ENCODE measurements around the gene TRAF3.

Gene TRAF3

DNA sequence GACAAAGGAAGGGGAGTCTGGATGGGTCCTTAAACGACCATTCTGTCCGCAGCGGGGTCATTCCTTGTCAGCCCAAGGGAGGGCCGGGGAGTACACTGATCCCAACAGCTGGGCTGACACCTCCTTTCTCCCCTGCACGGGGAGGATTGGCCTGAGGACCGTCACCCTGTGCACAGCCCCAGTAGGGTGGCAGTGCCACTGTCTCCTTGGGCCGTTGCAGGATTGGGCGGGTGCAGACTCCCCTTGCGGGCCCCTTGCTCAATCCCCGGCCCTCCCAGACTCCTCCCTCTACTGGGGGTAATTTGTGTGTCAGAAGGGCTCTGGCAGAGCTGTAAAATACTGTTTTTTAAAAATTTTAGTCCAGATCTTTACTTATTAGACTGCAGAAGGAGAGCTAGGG, 132.7 kb downstream of the TRAF3 start:
- no peaks in the 10 kb centered on the region for H3K36me3 ChIP-seq (ENCODE audit: low read length)
- H3F3A ChIP-seq (ENCODE audit: insufficient read depth), result no peaks in the 10 kb centered on the region
- TF ChIP-seq, protein P1, sequence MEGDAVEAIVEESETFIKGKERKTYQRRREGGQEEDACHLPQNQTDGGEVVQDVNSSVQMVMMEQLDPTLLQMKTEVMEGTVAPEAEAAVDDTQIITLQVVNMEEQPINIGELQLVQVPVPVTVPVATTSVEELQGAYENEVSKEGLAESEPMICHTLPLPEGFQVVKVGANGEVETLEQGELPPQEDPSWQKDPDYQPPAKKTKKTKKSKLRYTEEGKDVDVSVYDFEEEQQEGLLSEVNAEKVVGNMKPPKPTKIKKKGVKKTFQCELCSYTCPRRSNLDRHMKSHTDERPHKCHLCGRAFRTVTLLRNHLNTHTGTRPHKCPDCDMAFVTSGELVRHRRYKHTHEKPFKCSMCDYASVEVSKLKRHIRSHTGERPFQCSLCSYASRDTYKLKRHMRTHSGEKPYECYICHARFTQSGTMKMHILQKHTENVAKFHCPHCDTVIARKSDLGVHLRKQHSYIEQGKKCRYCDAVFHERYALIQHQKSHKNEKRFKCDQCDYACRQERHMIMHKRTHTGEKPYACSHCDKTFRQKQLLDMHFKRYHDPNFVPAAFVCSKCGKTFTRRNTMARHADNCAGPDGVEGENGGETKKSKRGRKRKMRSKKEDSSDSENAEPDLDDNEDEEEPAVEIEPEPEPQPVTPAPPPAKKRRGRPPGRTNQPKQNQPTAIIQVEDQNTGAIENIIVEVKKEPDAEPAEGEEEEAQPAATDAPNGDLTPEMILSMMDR (IDR thresholded peaks at IDR 0.05; ENCODE audit: insufficient read depth, low read length, poor library complexity, severe bottlenecking), result no peak
- no peak for TF ChIP-seq EZH2phosphoT487 (conservative IDR thresholded peaks at IDR 0.05; ENCODE audit: low read length)
- no peaks in the 10 kb centered on the region for H4K20me1 ChIP-seq (ENCODE audit: low read depth, low read length)
- H3K9me2 ChIP-seq (replicated peaks; ENCODE audit: insufficient read depth, low read length), result no peaks in the 10 kb centered on the region
- no peaks in the 10 kb centered on the region for H3K9me3 ChIP-seq (ENCODE audit: insufficient read depth, low read length)
- H2AFZ ChIP-seq (ENCODE audit: low read depth, low read length, severe bottlenecking), result no peak overlapping the region
- H3K9ac ChIP-seq (ENCODE audit: low read length), result no peak overlapping the region
- no peak overlapping the region for H3K4me3 ChIP-seq (ENCODE audit: insufficient read depth, low read length, poor library complexity, severe bottlenecking)
- H3K4me2 ChIP-seq (ENCODE audit: low read depth, low read length, poor library complexity, severe bottlenecking), result no peak overlapping the region
- H3K27ac ChIP-seq (ENCODE audit: low read depth, low read length), result no peak overlapping the region
- H3K79me2 ChIP-seq (ENCODE audit: insufficient read depth, low read length), result no peaks in the 10 kb centered on the region
- no peaks in the 10 kb centered on the region for H3K27me3 ChIP-seq (ENCODE audit: low read length)

DNA sequence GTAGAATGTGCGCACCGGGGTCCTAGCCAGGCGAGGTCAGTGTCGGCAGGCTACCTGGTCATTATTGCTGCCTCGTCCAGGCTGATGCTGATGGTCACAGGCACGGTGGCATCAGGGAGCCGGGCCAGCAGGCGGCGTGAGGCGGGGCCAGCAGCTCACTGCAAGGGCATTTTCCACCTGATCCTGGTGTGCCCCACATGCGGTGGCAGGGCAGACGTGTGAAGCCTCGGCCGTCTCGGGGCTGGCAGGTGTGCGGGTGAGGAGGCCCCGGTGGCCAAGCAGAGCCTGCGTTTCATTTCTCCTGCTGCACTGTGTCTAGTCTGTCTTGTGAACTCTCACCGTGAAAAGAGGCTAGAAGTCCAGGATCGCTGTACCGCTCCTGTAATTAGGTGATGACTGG, 133.2 kb downstream of the TRAF3 start:
- no peaks in the 10 kb centered on the region for H3F3A ChIP-seq (ENCODE audit: insufficient read depth)

DNA sequence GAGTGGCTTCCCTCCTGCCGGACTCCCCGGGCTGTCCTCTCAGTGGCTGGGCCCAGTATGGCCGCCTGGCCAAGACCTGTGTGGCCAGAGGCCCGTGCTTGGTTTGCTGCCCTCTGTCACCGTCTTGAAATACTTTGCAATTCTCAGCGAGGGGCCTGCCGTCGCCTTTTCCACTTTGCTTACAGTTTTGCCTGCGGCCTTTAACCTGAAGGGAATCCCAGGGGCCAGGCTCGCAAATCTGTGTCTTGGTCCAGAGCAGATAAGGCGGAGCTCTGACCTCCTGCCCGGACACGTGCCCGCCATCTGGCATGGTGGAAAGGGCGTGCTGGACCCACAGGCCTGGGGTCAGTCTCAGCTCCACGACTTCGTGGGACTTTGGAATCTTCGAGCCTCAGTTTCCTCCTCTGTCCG, 134.3 kb downstream of the TRAF3 start:
- no peak for TF ChIP-seq EZH2phosphoT487 (conservative IDR thresholded peaks at IDR 0.05; ENCODE audit: low read length)
- TF ChIP-seq, protein P1 (IDR thresholded peaks at IDR 0.05; ENCODE audit: insufficient read depth, low read length, poor library complexity, severe bottlenecking), result no peak
- Histone ChIP-seq H3K9ac (ENCODE audit: low read length) (no peak overlapping the region), H3K9me3 (ENCODE audit: insufficient read depth, low read length) (no peaks in the 10 kb centered on the region), H3K4me2 (ENCODE audit: low read depth, low read length, poor library complexity, severe bottlenecking) (no peak overlapping the region), H3K27me3 (ENCODE audit: low read length) (no peaks in the 10 kb centered on the region), H3K9me2 (replicated peaks; ENCODE audit: insufficient read depth, low read length) (no peaks in the 10 kb centered on the region), H3F3A (ENCODE audit: insufficient read depth) (no peaks in the 10 kb centered on the region), H3K36me3 (ENCODE audit: low read length) (no peaks in the 10 kb centered on the region), H4K20me1 (ENCODE audit: low read depth, low read length) (no peaks in the 10 kb centered on the region), H3K27ac (ENCODE audit: low read depth, low read length) (no peak overlapping the region), H2AFZ (ENCODE audit: low read depth, low read length, severe bottlenecking) (no peak overlapping the region), H3K4me3 (ENCODE audit: insufficient read depth, low read length, poor library complexity, severe bottlenecking) (no peak overlapping the region), H3K79me2 (ENCODE audit: insufficient read depth, low read length) (no peaks in the 10 kb centered on the region)

More for the DNA sequence above, 133.2 kb downstream of the TRAF3 start:
- H3K4me2 ChIP-seq (ENCODE audit: low read depth, low read length, poor library complexity, severe bottlenecking), result no peak overlapping the region
- H3K27ac ChIP-seq (ENCODE audit: low read depth, low read length), result no peak overlapping the region
- no peaks in the 10 kb centered on the region for H4K20me1 ChIP-seq (ENCODE audit: low read depth, low read length)
- no peak overlapping the region for H3K9ac ChIP-seq (ENCODE audit: low read length)
- no peaks in the 10 kb centered on the region for H3K9me3 ChIP-seq (ENCODE audit: insufficient read depth, low read length)
- no peak overlapping the region for H2AFZ ChIP-seq (ENCODE audit: low read depth, low read length, severe bottlenecking)
- no peaks in the 10 kb centered on the region for H3K27me3 ChIP-seq (ENCODE audit: low read length)
- no peak for TF ChIP-seq EZH2phosphoT487 (conservative IDR thresholded peaks at IDR 0.05; ENCODE audit: low read length)
- TF ChIP-seq, protein P1 (IDR thresholded peaks at IDR 0.05; ENCODE audit: insufficient read depth, low read length, poor library complexity, severe bottlenecking), result no peak
- no peak overlapping the region for H3K4me3 ChIP-seq (ENCODE audit: insufficient read depth, low read length, poor library complexity, severe bottlenecking)
- no peaks in the 10 kb centered on the region for H3K79me2 ChIP-seq (ENCODE audit: insufficient read depth, low read length)
- H3K9me2 ChIP-seq (replicated peaks; ENCODE audit: insufficient read depth, low read length), result no peaks in the 10 kb centered on the region
- no peaks in the 10 kb centered on the region for H3K36me3 ChIP-seq (ENCODE audit: low read length)
